G401.6 (cell line): Measurements from ENCODE around the gene ENO2.
"Not testable (repeated sequence)": the region's sequence is repeated elsewhere in the genome, so short reads cannot be mapped to it uniquely, and the experiment has no call there.

Experiments used
- FAIRE-seq: peaks from 2 replicates; lab custom pipeline; 2012; peaks lifted over from hg19 to GRCh38; lab: Jason Lieb, UNC

ENO2 gene

DNA sequence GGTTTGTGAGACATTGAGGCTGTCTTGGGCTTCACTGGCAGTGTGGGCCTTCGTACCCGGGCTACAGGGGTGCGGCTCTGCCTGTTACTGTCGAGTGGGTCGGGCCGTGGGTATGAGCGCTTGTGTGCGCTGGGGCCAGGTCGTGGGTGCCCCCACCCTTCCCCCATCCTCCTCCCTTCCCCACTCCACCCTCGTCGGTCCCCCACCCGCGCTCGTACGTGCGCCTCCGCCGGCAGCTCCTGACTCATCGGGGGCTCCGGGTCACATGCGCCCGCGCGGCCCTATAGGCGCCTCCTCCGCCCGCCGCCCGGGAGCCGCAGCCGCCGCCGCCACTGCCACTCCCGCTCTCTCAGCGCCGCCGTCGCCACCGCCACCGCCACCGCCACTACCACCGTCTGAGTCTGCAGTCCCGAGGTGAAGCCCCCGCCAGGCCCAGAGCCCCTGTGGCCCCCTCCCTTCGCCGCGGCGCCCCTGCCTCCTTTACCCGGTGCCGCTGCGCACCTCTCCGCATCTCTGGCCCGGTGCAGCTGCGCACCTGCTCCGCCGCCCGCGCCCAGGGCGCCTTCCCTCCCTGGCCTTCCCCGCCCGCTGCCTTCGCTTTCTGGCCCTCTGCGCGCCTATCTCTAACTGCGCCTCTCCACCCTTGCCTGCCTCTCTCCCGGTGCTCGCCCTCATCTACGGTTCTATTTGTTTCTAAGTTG, at the start of gene ENO2:
Gene ENO2, plus strand, starts transcription at position 335 of the 701 bp plus-strand sequence. CDS start 1,253 bp downstream, outside the sequence.
- no peak for FAIRE-seq

DNA sequence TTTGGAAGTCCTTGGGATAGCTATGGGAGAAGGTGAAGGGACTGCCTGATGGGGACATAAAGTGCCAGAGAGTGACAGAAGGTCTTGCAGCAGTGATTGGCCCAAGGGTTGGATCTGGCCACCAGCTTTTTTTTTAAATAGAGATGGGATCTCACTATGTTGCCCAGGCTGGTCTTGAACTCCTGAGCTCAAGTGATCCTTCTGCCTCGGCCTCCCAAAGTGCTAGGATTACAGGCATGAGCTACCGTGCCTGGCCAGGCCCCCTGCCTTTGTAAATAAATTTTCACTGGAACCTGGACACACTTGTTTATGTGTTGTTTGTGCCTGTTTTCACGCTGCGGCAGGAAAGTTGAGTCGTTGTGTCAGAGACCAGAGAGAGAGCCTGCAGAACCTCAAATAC, 49.1 kb upstream of the ENO2 start:
- not testable (repeated sequence) for FAIRE-seq

DNA sequence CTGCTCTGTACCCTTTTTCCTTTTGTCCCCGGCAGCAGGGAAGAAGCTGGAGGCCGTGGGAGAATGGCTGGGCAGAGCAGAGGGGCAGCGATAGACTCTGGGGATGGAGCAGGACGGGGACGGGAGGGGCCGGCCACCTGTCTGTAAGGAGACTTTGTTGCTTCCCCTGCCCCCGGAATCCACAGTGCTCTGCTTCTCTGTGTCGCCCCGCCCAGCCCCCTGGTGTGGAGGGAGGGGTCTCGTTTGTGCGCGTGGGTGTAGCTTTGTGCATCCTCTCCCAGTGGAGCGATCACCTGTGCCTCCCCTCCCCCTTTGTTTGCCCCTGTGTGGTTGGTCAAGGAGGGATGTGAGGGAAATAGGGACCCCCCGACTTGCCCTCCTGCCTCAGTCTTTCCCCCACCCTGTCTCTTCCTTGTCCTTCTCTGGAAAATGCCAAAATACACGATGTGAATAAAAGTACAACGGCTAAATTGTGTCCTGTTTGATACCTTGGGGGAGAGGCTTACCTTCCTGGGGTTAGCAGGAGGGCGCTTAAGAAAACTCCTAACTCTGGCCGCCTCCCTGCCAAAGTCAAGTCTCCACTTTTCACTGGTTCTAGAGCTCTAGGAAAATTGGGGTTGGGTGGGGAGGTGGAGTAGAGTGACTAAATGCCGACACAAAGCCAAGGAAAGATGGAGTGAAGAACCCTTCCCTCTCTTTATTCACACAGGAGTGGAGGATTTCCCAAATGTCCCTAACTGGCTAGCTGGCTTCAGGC, 48.0 kb upstream of the ENO2 start:
- FAIRE-seq, result no peak

DNA sequence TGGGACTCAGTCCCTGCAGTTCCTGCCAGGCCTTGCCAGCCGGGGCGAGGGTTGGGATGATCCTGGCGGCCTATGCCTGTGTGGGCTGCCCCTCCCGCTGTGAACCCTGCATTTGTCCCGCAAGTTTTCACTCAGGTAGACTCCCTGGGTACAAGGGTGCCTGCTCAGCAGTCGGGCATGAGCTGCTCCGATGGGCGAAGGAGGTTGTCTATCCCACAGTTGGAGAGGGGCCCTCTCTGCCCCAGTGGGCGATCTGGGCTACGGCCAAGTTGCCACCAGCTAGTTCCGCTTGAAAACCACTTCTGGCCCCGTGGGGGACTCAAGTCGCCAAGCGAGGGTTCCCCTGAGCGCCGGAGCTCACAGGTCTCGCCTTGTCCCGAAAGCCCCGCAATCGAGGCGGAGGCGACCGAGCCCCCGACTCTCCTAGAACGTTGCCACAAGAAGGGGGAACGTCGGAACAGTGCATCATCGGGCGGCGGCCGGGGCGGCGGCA, 47.4 kb upstream of the ENO2 start:
- no peak for FAIRE-seq

DNA sequence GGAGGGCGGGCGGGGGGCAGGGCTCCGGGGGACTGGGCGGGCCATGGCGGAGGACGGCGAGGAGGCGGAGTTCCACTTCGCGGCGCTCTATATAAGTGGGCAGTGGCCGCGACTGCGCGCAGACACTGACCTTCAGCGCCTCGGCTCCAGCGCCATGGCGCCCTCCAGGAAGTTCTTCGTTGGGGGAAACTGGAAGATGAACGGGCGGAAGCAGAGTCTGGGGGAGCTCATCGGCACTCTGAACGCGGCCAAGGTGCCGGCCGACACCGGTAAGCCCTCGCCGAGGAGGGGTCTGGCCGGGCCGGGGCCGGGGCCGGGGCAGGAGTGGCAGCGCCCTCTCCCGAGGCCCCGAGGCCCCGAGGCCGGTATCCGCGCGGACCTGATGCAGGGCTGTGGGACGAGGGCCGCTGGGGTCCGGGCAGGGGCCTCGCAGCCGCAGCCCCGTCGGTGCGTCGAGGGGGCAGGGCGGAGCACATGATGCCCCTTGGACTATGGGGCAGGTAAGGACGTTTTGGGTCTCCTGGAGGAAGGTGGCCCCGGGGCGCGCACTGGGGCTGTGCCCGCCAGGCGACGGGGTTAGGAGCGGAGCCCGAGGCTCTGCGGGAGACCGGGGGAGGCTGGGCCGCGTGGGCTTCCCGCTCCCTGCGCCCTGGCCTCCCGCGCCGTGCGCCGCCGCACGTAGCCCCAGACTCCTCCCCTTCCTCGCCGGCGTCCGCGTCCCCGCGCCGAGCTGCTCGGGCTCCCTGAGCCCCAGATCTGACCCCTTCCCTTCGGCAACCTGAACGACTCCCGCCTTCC, 46.8 kb upstream of the ENO2 start, which contains the start of gene TPI1:
Gene TPI1, plus strand, starts transcription at position 119 of the 798 bp plus-strand sequence. Its CDS starts 36 bp downstream, at position 155.
- FAIRE-seq, result no peak

DNA sequence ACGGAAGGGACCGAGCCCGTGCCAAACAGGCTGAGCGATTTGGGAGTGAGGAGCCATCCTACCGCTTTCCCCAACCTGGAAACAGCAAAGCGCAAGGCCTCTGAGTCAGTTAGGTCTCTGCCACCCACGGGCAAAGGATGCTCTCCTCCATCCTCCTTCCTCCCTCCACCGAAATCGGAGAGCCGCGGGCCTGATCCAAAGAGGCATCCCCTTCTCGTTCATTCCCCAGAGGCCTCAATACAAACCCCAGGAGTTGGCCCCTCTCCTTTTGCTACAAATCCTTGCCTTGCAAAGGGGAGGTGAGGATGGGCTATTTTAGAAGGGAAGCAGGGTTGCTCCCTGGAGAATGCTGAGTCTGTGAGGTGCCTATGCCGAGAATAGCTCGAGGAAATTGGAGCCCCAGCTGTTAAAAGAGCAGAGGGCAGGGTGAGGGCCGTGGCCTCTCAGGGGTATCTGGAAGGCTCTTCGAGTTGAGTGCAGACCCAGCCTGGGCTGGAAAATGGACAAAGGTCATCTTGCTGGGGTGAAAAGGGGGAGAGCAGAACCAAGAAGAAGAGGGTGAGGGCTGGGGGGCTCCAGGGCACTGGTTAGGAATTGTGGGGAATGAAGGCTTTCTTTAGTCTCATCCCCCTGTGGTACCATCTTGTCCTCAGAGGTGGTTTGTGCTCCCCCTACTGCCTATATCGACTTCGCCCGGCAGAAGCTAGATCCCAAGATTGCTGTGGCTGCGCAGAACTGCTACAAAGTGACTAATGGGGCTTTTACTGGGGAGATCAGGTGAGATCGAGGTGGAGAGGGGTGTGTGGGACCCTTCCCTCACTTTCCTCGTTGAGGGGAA, 46.0 kb upstream of the ENO2 start:
- no peak for FAIRE-seq

DNA sequence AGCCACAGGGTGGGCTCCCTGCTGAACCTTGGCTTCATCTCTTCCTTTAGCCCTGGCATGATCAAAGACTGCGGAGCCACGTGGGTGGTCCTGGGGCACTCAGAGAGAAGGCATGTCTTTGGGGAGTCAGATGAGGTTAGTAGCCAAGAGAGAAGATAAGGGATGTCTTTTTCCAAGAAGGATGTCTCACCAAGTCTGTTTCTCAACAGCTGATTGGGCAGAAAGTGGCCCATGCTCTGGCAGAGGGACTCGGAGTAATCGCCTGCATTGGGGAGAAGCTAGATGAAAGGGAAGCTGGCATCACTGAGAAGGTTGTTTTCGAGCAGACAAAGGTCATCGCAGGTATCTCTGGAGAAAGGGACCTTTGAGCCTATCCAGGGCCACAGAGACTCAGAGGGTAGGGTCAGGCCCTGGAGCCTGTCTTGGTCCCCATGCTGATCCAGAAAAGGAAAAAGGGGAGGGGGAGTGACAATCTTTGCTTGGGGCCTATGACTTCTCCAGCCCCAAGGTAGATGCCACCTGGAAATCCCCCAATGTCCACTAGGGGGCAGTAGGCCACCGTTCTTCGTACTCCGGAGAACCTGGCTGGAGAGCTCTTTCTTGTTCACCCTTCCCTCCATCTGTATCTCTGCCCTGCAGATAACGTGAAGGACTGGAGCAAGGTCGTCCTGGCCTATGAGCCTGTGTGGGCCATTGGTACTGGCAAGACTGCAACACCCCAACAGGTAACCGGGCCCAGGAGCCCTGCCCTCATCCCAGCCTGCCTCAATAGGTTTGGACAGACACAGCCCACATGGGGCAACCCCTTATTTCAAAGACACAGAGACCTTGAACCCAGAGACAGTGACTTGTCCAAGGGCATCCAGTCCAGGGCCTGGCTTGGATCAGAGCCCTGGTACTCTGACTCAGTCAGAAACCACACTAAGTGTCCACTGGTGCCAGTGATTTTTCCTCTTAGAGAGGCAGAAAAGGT, 45.0 kb upstream of the ENO2 start:
- FAIRE-seq, result no peak

DNA sequence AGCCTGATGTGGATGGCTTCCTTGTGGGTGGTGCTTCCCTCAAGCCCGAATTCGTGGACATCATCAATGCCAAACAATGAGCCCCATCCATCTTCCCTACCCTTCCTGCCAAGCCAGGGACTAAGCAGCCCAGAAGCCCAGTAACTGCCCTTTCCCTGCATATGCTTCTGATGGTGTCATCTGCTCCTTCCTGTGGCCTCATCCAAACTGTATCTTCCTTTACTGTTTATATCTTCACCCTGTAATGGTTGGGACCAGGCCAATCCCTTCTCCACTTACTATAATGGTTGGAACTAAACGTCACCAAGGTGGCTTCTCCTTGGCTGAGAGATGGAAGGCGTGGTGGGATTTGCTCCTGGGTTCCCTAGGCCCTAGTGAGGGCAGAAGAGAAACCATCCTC, 44.1 kb upstream of the ENO2 start:
- not testable (repeated sequence) for FAIRE-seq

DNA sequence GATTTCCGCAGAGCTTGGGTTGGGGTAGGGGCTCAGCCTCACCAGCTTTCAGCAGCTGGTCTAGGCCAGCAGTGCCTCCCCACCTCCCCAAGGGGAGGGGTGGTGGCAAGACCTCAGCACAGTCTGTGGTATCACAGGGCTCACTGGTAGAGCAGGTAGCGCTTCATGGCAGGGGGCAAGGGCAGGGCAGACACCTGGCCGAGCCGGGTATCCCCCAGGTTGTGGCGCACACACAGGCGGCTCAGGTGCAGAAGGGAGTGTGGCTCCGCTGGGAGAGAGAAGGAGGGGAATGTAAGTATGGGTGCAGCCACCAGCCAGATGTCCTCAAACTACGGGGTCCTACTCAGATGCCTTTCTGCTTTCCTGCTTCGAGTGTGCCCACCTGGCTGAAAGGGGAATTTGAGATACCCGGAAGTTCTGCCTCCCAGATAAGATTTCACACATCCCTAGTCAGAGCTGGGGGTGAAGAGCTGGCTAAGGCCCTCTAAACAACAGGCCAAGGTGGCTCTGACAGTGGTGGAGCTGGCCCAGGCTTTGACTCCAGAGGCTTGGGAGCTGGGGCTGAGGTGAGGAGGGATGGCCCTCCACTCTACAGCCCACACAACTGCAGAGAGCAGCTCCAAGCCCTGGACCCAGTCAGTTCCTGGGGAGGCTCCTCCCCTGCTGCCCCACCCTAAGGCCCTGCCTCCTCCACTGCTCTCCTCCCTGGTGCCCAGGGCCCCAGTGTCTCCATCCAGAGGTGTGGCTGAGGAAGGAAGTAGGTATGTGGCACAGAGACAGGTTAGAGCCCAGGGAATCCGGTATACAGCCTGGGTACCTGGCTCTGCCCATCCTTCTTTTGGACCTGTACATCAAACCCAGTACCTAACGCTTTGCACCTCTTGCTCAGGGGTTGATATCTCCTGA, 43.1 kb upstream of the ENO2 start:
- FAIRE-seq, result peak; percentile 41

DNA sequence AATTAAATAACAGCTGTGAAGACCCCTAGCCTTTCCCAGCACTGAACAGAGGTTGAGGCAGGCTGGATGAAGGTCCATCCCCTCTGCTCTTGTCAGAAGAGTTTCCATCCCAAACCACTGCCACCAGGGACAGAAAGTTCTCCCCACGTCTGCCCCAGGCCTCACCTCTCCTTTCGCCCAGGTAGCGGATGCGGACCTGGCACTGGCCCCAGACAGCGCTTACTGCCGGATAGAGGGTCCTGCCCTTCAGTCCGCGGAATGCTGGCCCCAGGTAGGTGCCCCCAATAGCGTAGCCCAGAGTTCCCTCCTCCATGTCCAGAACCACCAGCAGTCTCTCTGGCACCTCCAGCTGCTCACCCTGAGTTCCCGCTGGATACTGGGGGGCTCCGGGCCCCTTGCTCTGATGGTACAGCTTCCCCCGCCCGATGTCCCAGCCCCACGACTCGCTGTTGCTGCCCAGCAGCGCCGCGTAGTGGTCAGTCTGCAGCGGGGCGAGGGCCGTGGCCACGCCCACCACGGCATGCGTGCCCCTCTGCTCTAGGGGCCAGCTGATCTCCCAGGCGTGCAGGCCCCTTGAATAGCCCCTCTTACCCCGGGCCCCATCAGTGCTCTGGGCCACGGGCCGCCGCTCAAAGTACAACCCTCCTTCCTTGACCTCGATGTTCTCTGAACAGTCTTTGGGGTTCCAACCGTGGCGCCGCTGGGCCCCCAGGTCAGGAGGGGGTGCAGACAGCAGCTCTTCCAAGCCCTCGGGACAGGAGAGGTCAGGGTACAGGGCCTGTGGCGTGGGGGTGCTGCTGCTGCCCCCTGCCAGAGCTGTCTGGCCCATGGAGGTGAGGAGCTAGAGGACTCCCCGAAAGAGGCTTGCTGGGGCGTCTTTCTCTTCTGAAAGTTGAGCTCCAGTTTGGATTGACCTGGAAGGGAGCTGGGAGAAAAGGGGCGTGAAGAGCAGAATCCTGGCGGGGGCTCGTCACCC, 42.0 kb upstream of the ENO2 start:
- no peak for FAIRE-seq

DNA sequence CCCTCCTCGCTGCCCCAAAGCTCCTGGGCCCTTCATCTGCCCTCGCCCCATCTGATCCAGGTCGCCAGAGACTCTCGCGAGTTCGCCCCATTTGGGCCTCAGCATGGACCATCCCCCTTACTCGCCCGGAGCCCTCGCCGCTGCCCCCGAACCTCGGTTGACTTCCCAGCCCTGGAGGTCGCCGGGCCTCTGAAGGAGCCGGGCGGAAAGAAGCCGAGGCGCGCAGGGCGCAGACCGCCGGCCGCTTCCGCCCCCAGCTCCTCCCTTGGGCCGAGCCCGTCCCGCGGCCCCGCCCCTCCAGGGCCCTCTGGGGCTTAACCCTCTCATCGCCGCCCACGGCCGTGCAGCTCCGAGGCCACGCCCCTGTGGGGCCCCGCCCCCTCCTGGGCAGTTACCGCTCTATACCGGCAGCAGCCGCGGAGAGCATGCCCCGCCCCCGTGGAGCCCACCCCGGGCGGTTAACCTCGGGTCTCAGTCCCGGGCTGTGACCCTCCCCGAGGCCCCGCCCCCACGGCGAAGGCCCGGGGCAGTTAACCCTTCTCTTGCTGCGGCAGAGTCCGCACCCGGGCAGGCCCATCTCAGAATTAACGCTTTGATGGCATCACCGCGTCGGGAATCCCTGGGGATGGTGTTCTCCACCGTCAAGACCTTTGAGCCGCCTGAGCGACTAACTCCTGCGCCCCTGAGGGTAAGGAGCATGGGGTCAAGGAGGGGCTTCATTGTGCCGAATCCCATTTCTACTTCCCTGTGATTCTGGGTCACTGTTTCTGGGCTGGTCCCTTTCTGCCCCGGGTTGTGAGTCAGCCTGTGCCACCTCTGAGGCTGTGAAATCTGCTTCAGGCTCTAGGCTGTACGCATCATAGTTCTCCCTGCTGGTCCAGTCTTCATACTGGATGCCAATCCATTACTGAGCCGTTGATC, 41.0 kb upstream of the ENO2 start, which contains the start of gene SPSB2:
Gene SPSB2, minus strand, starts transcription at position 210 of the 921 bp plus-strand sequence. CDS start 402 bp downstream, outside the sequence.
- FAIRE-seq, result peak; percentile 92

DNA sequence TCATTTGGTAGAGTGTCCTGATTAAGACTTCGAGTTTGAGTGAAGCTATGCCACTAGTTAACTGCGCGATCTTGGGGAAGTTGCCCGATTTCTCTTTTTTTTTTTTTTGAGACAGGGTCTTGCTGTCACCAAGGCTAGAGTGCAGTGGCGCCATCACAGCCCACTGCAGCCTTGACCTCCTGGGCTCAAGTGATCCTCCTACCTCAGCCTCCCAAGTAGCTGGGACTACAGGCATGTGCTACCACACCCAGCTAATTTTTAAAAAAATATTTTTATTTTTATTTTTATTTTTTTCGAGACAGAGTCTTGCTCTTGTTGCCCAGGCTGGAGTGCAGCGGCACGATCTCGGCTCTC, 40.4 kb upstream of the ENO2 start:
- FAIRE-seq, result not testable (repeated sequence)

DNA sequence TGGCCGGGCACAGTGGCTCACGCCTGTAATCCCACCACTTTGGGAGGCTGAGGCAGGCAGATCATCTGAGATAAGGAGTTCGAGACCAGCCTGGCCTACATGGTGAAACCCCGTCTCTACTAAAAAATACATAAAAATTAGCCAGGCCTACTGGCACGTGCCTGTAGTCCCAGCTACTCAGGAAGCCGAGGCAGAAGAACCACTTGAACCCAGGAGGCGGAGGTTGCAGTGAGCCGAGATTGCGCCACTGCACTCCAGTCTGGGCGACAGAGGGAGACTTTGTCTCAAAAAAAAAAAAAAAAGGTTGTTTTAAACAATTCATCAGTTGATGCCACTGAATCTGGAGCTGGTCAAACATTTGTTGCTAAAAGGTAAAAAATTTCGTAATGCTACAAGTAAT, 34.6 kb upstream of the ENO2 start:
- not testable (repeated sequence) for FAIRE-seq

DNA sequence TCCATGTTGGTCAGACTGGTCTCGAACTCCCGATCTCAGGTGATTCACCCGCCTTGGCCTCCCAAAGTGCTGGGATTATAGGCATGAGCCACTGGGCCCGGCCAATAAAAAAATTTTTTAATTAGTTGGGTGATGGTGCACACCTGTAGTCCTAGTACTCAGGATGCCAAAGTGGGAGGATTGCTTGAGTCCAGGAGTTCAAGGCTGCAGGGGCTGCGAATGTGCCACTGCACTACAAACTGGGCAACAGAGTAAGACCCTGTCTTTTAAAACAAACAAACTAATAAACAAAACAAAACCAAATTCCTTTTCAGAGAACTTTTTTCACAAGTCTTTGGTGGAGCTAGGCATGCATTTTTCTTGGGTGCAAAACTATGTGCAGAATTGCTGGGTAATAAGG, 31.1 kb upstream of the ENO2 start:
- FAIRE-seq, result no peak

DNA sequence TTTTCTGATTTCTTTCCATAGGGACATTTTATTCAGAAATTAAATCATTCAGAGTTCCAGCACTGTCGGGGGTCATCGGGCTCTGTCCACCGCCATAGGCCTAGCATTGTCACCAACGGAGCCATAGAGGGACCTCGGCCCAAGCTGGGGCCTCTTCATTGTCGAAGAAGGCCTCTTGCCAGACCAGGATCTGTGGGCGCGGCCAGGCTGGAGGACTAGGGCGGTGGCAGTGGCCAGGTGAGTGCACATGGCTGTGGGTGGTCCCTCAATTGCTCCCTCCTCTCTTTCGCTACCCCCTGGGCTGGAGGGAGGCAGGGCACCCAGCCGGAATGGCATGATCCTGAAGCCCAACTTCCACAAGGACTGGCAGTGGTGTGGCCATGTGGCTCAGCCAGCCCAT, 30.7 kb upstream of the ENO2 start:
- no peak for FAIRE-seq

DNA sequence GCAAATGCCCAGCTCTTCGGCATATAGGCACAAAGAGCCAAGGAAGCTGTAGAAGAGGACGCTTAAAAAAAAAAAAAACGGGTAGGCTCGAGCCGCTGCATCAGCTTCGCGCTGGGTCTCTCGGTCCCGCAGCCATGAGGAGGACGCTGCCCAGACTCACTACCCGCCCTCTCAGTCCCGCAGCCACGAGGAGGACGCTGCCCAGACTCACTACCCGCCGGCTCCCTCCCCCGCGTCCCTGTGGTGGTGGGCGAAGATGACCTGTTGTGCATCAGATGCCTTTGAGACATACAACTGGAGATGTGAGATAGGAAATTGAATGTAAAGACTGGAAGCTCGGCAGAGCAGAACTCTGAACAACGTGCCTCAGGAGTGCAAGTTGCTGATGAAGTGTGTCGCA, 29.8 kb upstream of the ENO2 start:
- FAIRE-seq, result no peak
